ENCODE measurements around the gene RBM12.
A peak's percentile ranks its signal among the peaks of the same experiment; 100 is the strongest.

GRCh38 chr20:35604449-35604747 is 60.3 kb downstream of the RBM12 start:
- TF ChIP-seq POU5F1 (IDR thresholded peaks at IDR 0.05; ENCODE audit: low read depth, low read length) (no peak), KDM1A (IDR thresholded peaks at IDR 0.05; ENCODE audit: borderline replicate concordance, low read length) (no peak), POLR2A (IDR thresholded peaks at IDR 0.05; ENCODE audit: control extremely low read depth in 1 of 2, low read depth in 2 of 2, low read length in 2 of 2) (no peak), CTCF (IDR thresholded peaks at IDR 0.05; ENCODE audit: control extremely low read depth in 1 of 3, insufficient read depth in 1 of 3, low read depth in 1 of 3, low read length in 3 of 3) (peak; percentile 80 to 89 (median 87)), CBX5 (IDR thresholded peaks at IDR 0.05; ENCODE audit: low read depth, low read length) (no peak), RFX5 (IDR thresholded peaks at IDR 0.05; ENCODE audit: borderline replicate concordance, low read depth, low read length) (no peak), SIN3A (conservative IDR thresholded peaks at IDR 0.05 in 1 of 2, IDR thresholded peaks at IDR 0.05 in 1 of 2; ENCODE audit: low read depth in 1 of 2, low read length in 2 of 2) (no peak)
